H54 (cell line): ENCODE results near the gene DSG3.

Experiments
- DNase-seq: peaks from one replicate; pipeline ENCODE4 v3.0.0; 2011; ENCODE audit warnings: low spot score, mixed read lengths; ENCODE audit not compliant: insufficient read length
- FAIRE-seq: peaks from 3 replicates; lab custom pipeline; 2011; peaks lifted over from hg19 to GRCh38; lab: Jason Lieb, UNC
- POLR2A ChIP-seq: IDR thresholded peaks from 2 replicates; pipeline ENCODE4 v1.6.1; 2011; ENCODE audit warnings: low read depth, mild to moderate bottlenecking, low read length

The DSG3 gene

GRCh38 chr18:31447530-31448191 is at the start of gene DSG3:
Gene DSG3, plus strand, starts transcription at chr18:31447741. Its CDS starts 137 bp downstream, at chr18:31447878.
- TF ChIP-seq POLR2A = no peak
- no peak for DNase-seq
- no peak for FAIRE-seq

GRCh38 chr18:31398191-31398590 is 49.4 kb upstream of the DSG3 start:
- no peak for TF ChIP-seq POLR2A
- FAIRE-seq (no peak), DNase-seq (no peak)

GRCh38 chr18:31399306-31400032 is 48.1 kb upstream of the DSG3 start:
- FAIRE-seq = no peak
- TF ChIP-seq POLR2A = no peak
- no peak for DNase-seq

- no peak for TF ChIP-seq POLR2A
- DNase-seq (no peak), FAIRE-seq (no peak)
Observed at GRCh38 chr18:31401156-31402025, 46.1 kb upstream of the DSG3 start.

GRCh38 chr18:31402026-31402373 is 45.5 kb upstream of the DSG3 start:
- no peak for TF ChIP-seq POLR2A
- FAIRE-seq = no peak
- no peak for DNase-seq

- TF ChIP-seq POLR2A = no peak
- DNase-seq (no peak), FAIRE-seq (no peak)
Observed at GRCh38 chr18:31403409-31403808, 44.1 kb upstream of the DSG3 start.

- TF ChIP-seq POLR2A = no peak
- no peak for DNase-seq
- FAIRE-seq = no peak
Observed at GRCh38 chr18:31407649-31408048, 39.9 kb upstream of the DSG3 start.

GRCh38 chr18:31409276-31409675 is 38.3 kb upstream of the DSG3 start:
- FAIRE-seq (no peak), DNase-seq (no peak)
- no peak for TF ChIP-seq POLR2A

- DNase-seq (no peak), FAIRE-seq (no peak)
- TF ChIP-seq POLR2A = no peak
Observed at GRCh38 chr18:31410716-31411483, 36.6 kb upstream of the DSG3 start.

- FAIRE-seq (no peak), DNase-seq (no peak)
- TF ChIP-seq POLR2A = no peak
Observed at GRCh38 chr18:31413137-31413536, 34.4 kb upstream of the DSG3 start.

- DNase-seq = no peak
- no peak for FAIRE-seq
- TF ChIP-seq POLR2A = no peak
Observed at GRCh38 chr18:31417850-31418249, 29.7 kb upstream of the DSG3 start.

GRCh38 chr18:31419457-31419932 is 28.0 kb upstream of the DSG3 start:
- DNase-seq (no peak), FAIRE-seq (no peak)
- TF ChIP-seq POLR2A = no peak

GRCh38 chr18:31420032-31420431 is 27.5 kb upstream of the DSG3 start:
- no peak for FAIRE-seq

GRCh38 chr18:31420524-31420923 is 27.0 kb upstream of the DSG3 start:
- no peak for DNase-seq
- FAIRE-seq = no peak
- no peak for TF ChIP-seq POLR2A

More at GRCh38 chr18:31420032-31420431, 27.5 kb upstream of the DSG3 start:
- no peak for DNase-seq
- TF ChIP-seq POLR2A = no peak
